ENCODE results near the gene ITGB8. TPM values are rescaled to one million over a fixed set of nuclear protein-coding genes. Genes with fewer than 3 reads are reported as not detected.
"Not testable (repeated sequence)": the region's sequence is repeated elsewhere in the genome, so short reads cannot be mapped to it uniquely, and the experiment has no call there.

ITGB8 gene
- total RNA-seq, 1 donor from 2014 or later = 7.9 TPM

- peaks cover 0 to 4% of the 10 kb centered on the region in 2 donors for H3K4me1 ChIP-seq
- no peak for TF ChIP-seq CTCF (IDR thresholded peaks at IDR 0.05)
These were observed 32.2 kb upstream of the ITGB8 start for GRCh38 chr7:20298486-20298901.

GRCh38 chr7:20299145-20299544, 31.6 kb upstream of the ITGB8 start:
- Histone ChIP-seq H3K9me3 (no peaks in the 10 kb centered on the region), H3K4me1 (peaks cover 0 to 4% of the 10 kb centered on the region in 2 donors), H3K4me3 (no peak overlapping the region), H3K27me3 (no peaks in the 10 kb centered on the region), H3K36me3 (no peaks in the 10 kb centered on the region), H3K27ac (no peak overlapping the region)
- no peak for DNase-seq (ENCODE audit: low spot score in 2 of 2)
- no peak for TF ChIP-seq CTCF (IDR thresholded peaks at IDR 0.05)
- intact Hi-C loops (cut with DNase I) = no loop called here

More at GRCh38 chr7:20298486-20298901, 32.2 kb upstream of the ITGB8 start:
- DNase-seq (ENCODE audit: low spot score in 2 of 2) = no peak
- Histone ChIP-seq H3K9me3 (no peaks in the 10 kb centered on the region), H3K4me3 (no peak overlapping the region), H3K27ac (no peak overlapping the region), H3K36me3 (no peaks in the 10 kb centered on the region), H3K27me3 (no peaks in the 10 kb centered on the region)
- intact Hi-C loops (cut with DNase I) = no loop called here

GRCh38 chr7:20299647-20300312, 30.9 kb upstream of the ITGB8 start:
- no peak for DNase-seq (ENCODE audit: low spot score in 2 of 2)
- H3K36me3 ChIP-seq = no peaks in the 10 kb centered on the region
- H3K27ac ChIP-seq = no peak overlapping the region
- no peak overlapping the region for H3K4me3 ChIP-seq
- H3K9me3 ChIP-seq = no peaks in the 10 kb centered on the region
- H3K4me1 ChIP-seq = peaks cover 0 to 4% of the 10 kb centered on the region in 2 donors
- H3K27me3 ChIP-seq = no peaks in the 10 kb centered on the region
- no peak for TF ChIP-seq CTCF (IDR thresholded peaks at IDR 0.05)
- intact Hi-C loops (cut with DNase I) = loop anchor here (10.0 kb wide), 1 partner anchor 315 kb away; no protein-coding TSS in a partner anchor

GRCh38 chr7:20301311-20301939, 29.3 kb upstream of the ITGB8 start:
- H3K27ac ChIP-seq = no peak overlapping the region
- peaks cover 0 to 4% of the 10 kb centered on the region in 2 donors for H3K4me1 ChIP-seq
- H3K9me3 ChIP-seq = no peaks in the 10 kb centered on the region
- no peaks in the 10 kb centered on the region for H3K27me3 ChIP-seq
- H3K4me3 ChIP-seq = no peak overlapping the region
- TF ChIP-seq CTCF (IDR thresholded peaks at IDR 0.05) = no peak
- intact Hi-C loops (cut with DNase I) = loop anchor here (10.0 kb wide), 1 partner anchor 317 kb away; no protein-coding TSS in a partner anchor
- no peak for DNase-seq (ENCODE audit: low spot score in 2 of 2)
- H3K36me3 ChIP-seq = no peaks in the 10 kb centered on the region

GRCh38 chr7:20302300-20302699, 28.4 kb upstream of the ITGB8 start:
- not testable (repeated sequence) for H3K4me3 ChIP-seq; H3K27ac ChIP-seq; H3K36me3 ChIP-seq; DNase-seq (ENCODE audit: low spot score in 2 of 2); H3K4me1 ChIP-seq; H3K9me3 ChIP-seq; H3K27me3 ChIP-seq
- intact Hi-C loops (cut with DNase I) = loop anchor here (10.0 kb wide), 1 partner anchor 317 kb away; no protein-coding TSS in a partner anchor

- H3K9me3 ChIP-seq = no peaks in the 10 kb centered on the region
- no peaks in the 10 kb centered on the region for H3K36me3 ChIP-seq
- H3K4me3 ChIP-seq = no peak overlapping the region
- no peak for TF ChIP-seq CTCF (IDR thresholded peaks at IDR 0.05)
- DNase-seq (ENCODE audit: low spot score in 2 of 2) = no peak
- intact Hi-C loops (cut with DNase I) = loop anchor here (10.0 kb wide), 1 partner anchor 318 kb away; no protein-coding TSS in a partner anchor
- H3K27me3 ChIP-seq = no peaks in the 10 kb centered on the region
- H3K4me1 ChIP-seq = peaks cover 0 to 4% of the 10 kb centered on the region in 2 donors
- no peak overlapping the region for H3K27ac ChIP-seq
These were observed 27.8 kb upstream of the ITGB8 start for GRCh38 chr7:20302891-20303290.

Data from ascending aorta (tissue), 2 donors.